AG08395 (cell line): ENCODE measurements around the gene KIAA1958.
"Not testable (repeated sequence)": the region's sequence is repeated elsewhere in the genome, so short reads cannot be mapped to it uniquely, and the experiment has no call there.

ENCODE experiments used
- DNase-seq: peaks from one replicate; pipeline ENCODE4 v3.0.0; 2012; ENCODE audit warnings: mixed read lengths, low spot score

KIAA1958 gene

GRCh38 chr9:112664531-112664930 lies 177.9 kb downstream of the KIAA1958 start:
- DNase-seq: no peak

GRCh38 chr9:112665347-112665746 lies 178.7 kb downstream of the KIAA1958 start:
- DNase-seq: peak; percentile 27

- DNase-seq: no peak
These were observed 182.7 kb downstream of the KIAA1958 start for GRCh38 chr9:112669326-112669725.

GRCh38 chr9:112670991-112671625 lies 184.5 kb downstream of the KIAA1958 start:
- DNase-seq: no peak

GRCh38 chr9:112673221-112673620 lies 186.6 kb downstream of the KIAA1958 start:
- DNase-seq: not testable (repeated sequence)

- no peak for DNase-seq
These were observed 190.4 kb downstream of the KIAA1958 start for GRCh38 chr9:112677040-112677439.

- DNase-seq: no peak
These were observed 194.2 kb downstream of the KIAA1958 start for GRCh38 chr9:112680731-112681402.

- no peak for DNase-seq
These were observed 202.6 kb downstream of the KIAA1958 start for GRCh38 chr9:112689161-112689740.

- DNase-seq: no peak
These were observed 208.3 kb downstream of the KIAA1958 start for GRCh38 chr9:112694706-112695555.

GRCh38 chr9:112696461-112696860 lies 209.8 kb downstream of the KIAA1958 start:
- DNase-seq: no peak

GRCh38 chr9:112699230-112699629 lies 212.6 kb downstream of the KIAA1958 start:
- no peak for DNase-seq

- no peak for DNase-seq
These were observed 213.5 kb downstream of the KIAA1958 start for GRCh38 chr9:112700085-112700484.

- DNase-seq: no peak
These were observed 216.7 kb downstream of the KIAA1958 start for GRCh38 chr9:112703304-112703703.

- DNase-seq: peak; percentile 21
These were observed 219.3 kb downstream of the KIAA1958 start for GRCh38 chr9:112705768-112706427.

GRCh38 chr9:112711050-112711689 lies 224.5 kb downstream of the KIAA1958 start:
- peak; percentile 44 for DNase-seq

GRCh38 chr9:112712678-112713077 lies 226.1 kb downstream of the KIAA1958 start:
- no peak for DNase-seq

GRCh38 chr9:112717661-112718331 lies 231.2 kb downstream of the KIAA1958 start, which contains the start of gene INIP:
Gene INIP, minus strand, starts transcription at chr9:112718117. Its CDS starts 1,632 bp downstream, at chr9:112716485.
- peak; percentile 98 for DNase-seq
